COLO668 (cell line): Measurements from ENCODE around the gene GGNBP2.
"Not testable (repeated sequence)": the region's sequence is repeated elsewhere in the genome, so short reads cannot be mapped to it uniquely, and the experiment has no call there.

Experiments
- DNase-seq: peaks from one replicate; lab custom pipeline; 2025; ENCODE audit not compliant: unreplicated experiment; lab: John Stamatoyannopoulos, UW

Gene GGNBP2

DNA sequence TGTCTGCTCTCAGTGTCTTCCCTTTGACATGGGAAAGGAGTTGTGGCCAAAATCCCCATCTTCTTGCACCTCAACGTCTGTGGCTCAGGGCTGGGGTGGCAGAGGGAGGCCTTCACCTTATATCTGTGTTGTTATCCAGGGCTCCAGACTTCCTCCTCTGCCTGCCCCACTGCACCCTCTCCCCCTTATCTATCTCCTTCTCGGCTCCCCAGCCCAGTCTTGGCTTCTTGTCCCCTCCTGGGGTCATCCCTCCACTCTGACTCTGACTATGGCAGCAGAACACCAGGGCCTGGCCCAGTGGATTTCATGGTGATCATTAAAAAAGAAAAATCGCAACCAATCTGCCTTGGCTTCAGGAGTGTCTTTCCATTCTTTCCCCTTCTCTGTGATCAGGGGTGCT, 55.7 kb downstream of the GGNBP2 start:
- DNase-seq: no peak

DNA sequence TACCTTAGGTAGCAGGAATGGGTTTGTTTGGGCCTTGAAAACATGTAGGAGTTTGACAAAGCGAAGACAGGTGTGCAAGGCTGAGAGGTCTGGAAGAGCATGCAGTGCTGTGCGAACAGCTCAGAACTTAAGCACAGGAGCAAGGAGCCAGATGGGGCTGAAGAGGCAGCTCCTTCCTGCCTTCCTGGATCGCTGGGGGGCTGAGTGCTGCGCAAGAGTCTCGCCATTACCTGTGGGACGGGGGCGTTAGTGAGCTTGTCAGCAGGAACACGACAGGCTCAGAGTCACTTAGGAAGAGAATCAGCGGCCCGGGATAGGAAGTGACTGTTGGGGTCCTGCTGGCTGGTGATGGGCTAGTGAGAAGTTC, 56.2 kb downstream of the GGNBP2 start:
- no peak for DNase-seq

- DNase-seq: peak; percentile 87
These were observed 56.7 kb downstream of the GGNBP2 start, which contains the start of gene MRM1 for GRCh38 chr17:36601303-36602029. TSS of gene MRM1 (plus strand) at chr17:36601583. CDS start at chr17:36601811, 228 bp downstream.

- DNase-seq: peak; percentile 30
These were observed 57.5 kb downstream of the GGNBP2 start for GRCh38 chr17:36602030-36602748.

GRCh38 chr17:36602924-36603384, 58.2 kb downstream of the GGNBP2 start:
- DNase-seq: peak; percentile 44

- not testable (repeated sequence) for DNase-seq
These were observed 60.3 kb downstream of the GGNBP2 start for GRCh38 chr17:36605028-36605427.

GRCh38 chr17:36608280-36608679, 63.6 kb downstream of the GGNBP2 start:
- DNase-seq: no peak

DNA sequence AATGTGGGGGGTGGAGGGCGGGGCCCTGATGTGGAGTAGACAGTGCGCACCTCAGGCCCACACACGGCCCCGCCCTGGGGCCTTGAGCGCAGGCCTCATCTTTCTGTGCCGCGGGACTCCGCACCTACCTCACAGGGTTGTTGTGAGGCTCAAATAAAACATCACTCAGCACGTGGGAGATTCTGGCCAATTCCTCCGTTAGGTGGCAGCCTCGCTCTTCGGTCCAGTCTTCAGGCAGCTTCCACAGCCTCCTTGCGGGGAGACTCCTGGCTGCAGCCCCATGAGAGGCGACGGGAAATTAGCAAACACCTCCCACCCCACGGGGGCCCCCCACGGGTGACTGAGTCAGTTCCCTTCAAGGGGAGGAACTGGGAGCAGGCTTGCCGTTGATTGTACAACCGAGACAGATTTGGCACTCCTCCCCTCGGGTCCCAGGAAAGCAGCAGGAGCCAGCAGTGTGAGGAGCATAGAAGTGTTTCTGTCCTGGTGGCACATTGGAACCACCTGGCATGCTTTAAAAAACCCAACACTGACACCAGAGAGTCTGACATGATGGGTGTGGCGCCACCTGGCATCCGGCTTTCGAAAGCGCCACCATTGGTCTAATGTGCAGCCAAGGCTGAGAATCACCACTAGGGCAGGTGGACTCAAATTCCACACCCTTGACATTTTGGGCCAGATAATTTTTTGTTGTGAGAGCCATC, 64.2 kb downstream of the GGNBP2 start:
- peak; percentile 14 for DNase-seq

- no peak for DNase-seq
These were observed 64.8 kb downstream of the GGNBP2 start for GRCh38 chr17:36609498-36609862.

DNA sequence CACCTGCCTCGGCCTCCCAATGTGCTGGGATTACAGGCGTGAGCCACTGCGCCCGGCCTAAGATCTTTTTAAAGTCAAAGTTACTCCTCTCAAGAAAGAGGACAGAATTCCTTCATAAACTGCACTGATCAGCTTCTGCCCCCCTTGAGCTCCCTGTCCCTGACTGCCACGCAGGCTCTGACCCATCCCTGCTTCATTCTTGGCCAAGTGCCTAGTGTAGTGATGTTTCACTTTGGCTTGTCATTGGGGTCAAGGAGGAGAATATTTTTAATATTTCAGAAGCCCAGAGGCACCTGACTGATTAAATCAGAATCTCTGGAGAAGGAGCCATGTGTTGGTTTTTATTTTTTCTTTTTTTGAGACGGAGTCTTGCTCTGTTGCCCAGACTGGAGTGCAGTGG, 65.8 kb downstream of the GGNBP2 start:
- DNase-seq: no peak

- DNase-seq: no peak
These were observed 66.8 kb downstream of the GGNBP2 start for GRCh38 chr17:36611345-36612072.

DNA sequence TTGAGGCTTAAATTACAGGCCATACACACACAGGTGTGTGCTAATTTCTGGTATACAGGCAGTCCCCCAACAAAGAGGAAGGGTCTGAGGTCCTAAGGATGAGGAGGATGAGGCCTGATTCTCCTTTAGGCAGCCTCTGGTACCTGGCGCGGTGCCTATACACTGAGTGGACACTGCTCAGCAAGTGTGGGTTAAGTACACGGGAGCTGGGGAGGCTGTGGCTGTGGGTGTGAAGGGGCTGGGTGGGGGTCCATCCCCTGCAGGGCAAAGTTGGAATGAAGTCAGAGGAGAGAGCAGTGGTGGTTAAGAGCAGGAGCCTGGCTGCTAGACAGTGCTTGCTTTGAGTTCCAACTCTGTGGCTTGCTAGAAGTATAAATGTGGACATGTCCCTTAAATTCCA, 67.6 kb downstream of the GGNBP2 start:
- no peak for DNase-seq

GRCh38 chr17:36613155-36613554, 68.4 kb downstream of the GGNBP2 start:
- no peak for DNase-seq

DNA sequence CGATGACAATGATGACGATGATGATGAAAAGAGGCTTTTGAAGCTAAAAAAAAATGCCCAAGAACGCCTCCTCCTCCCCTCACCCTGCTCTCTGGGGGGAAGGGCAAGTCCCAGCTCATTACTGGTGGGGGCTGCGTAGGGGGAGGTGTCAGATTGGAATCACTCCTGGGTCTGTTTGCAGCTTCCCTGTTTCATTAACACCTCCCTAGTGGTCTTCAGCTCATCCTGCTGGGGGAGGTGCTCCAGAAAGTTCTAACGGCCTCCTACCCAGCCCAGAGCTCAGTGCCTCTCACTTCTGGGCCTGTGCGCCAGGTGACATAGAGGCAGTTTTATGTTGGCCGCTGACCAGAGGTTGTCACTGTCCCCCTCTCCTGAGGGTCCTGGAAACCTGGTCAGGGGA, 69.4 kb downstream of the GGNBP2 start:
- DNase-seq: no peak

DNA sequence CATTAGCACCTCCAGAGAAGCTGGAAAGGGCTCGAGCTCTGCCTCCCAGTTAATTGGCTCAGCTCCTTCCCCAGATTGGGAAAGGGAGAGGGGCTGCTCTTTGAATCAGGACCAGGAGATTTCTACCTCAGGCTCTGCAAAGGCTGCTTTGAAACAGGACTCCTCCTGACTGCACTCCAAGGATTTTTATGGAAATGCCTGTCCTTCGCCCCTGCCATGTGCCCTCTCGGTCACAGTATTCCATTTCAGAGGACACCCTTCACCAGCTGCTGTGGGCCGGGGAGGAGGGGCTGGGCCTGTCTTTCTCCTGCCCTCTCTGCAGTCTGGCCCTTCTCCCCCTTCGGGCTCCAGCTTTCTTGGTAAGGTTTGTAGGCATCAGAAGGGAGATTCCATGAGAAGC, 70.2 kb downstream of the GGNBP2 start:
- DNase-seq: no peak

GRCh38 chr17:36616061-36617029, 71.6 kb downstream of the GGNBP2 start:
- no peak for DNase-seq

DNA sequence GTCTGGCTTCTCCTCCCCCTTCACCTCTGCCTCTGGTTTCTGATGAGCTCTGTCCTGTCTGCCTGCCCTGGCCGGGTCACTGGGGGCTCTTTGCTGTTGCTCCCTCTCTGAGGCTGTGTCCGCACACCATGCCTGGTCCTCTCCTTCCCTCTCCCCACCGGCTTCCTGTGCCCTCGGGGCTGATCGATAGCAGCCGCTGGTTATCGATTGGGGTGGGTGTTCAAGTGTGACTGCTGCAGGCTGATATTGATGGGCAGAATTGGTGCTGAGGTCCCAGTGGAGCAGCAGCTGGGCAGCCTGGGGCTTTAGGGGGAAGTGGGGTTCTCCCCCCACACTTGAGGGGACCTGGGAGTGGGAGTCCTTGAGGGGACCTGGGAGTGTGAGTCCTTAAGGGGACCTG, 73.1 kb downstream of the GGNBP2 start:
- no peak for DNase-seq

- no peak for DNase-seq
These were observed 78.6 kb downstream of the GGNBP2 start for GRCh38 chr17:36623281-36623680.

GRCh38 chr17:36625188-36625587, 80.5 kb downstream of the GGNBP2 start:
- DNase-seq: no peak

- DNase-seq: peak; percentile 44
These were observed 82.4 kb downstream of the GGNBP2 start for GRCh38 chr17:36627101-36627500.
